ENCODE results near the gene AIDA.

AIDA gene

GRCh38 chr1:222709700-222710153 is 2.6 kb downstream of the AIDA start:
- H3K27ac ChIP-seq, result peak overlapping the region; percentile 92
- TF ChIP-seq CTCF (conservative IDR thresholded peaks at IDR 0.05), result no peak

GRCh38 chr1:222706815-222707214 is 5.5 kb downstream of the AIDA start:
- H3K27ac ChIP-seq, result no peak overlapping the region

GRCh38 chr1:222704260-222704659 is 8.0 kb downstream of the AIDA start:
- no peak for TF ChIP-seq CTCF (conservative IDR thresholded peaks at IDR 0.05)
- H3K27ac ChIP-seq, result no peak overlapping the region

More at GRCh38 chr1:222706815-222707214, 5.5 kb downstream of the AIDA start:
- TF ChIP-seq CTCF (conservative IDR thresholded peaks at IDR 0.05), result no peak; the same call in 1 of the 2 replicates

- peak overlapping the region; percentile 19; the same call in 1 of the 2 replicates for H3K27ac ChIP-seq
- TF ChIP-seq CTCF (conservative IDR thresholded peaks at IDR 0.05), result no peak
These were observed 10.1 kb downstream of the AIDA start for GRCh38 chr1:222702210-222702609.

- peak overlapping the region; percentile 25 for H3K27ac ChIP-seq
- no peak for TF ChIP-seq CTCF (conservative IDR thresholded peaks at IDR 0.05)
These were observed 14.5 kb downstream of the AIDA start for GRCh38 chr1:222697826-222698225.

GRCh38 chr1:222697203-222697602 is 15.1 kb downstream of the AIDA start:
- H3K27ac ChIP-seq, result no peak overlapping the region
- no peak for TF ChIP-seq CTCF (conservative IDR thresholded peaks at IDR 0.05)

- H3K27ac ChIP-seq, result peak overlapping the region; percentile 95
- TF ChIP-seq CTCF (conservative IDR thresholded peaks at IDR 0.05), result no peak
These were observed 15.6 kb downstream of the AIDA start for GRCh38 chr1:222696741-222697140.
